GM18951 (cell line): ENCODE data around the gene CCL27.

ENCODE experiments used
- POLR2A ChIP-seq: IDR thresholded peaks from 4 replicates; pipeline ENCODE4 v1.6.1; 2011; ENCODE audit warnings: mild to moderate bottlenecking; ENCODE audit not compliant: insufficient read length, insufficient read depth; ENCODE audit errors: extremely low read depth
- in situ Hi-C: fragments of 300-500 bp; cut with MboI; formaldehyde crosslinking; loops from one replicate; pipeline ENCODE4 v1.12.0; 2022; ENCODE audit warnings: low sequenced_read_pairs, mixed read lengths, inconsistent platforms; ENCODE audit not compliant: unreplicated experiment

Gene CCL27

DNA sequence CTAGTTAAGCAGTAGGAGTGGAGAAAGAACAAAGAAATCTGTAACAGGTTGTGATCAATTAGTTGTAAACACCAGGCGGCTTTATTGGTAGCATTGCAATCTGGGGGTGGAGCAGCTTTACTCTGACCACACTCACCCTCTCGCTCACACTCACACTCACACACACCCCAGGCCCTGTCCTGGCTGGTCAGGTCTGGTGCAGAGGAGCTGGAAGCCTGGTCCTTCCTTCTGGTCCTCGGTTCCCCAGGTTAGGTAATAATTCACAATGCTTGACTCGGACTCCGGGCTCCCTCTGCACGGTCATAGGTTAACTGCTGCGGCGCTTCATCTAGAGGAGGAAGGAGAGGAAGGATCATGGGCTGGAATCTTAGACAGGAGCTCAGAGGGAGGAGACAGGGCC, 27.1 kb upstream of the CCL27 start:
- in situ Hi-C loops, result no loop called here
- no peak for TF ChIP-seq POLR2A

DNA sequence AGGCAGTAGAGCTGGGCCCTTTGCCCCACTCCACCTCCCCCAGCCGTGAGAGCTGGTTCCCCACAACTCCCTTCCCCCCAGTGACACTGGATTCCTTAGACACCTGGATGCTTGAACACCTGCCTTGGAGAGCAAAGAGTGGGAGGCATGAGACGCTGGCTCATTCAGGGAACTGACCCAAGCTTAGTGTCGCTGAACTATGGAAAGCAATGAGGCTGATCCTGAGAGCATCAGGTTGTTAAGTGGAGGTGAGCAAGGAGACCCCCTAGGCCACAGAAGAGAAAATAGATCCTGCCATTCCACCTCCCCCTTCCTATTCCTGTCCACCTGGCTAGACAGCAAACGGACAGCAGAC, 26.6 kb upstream of the CCL27 start:
- TF ChIP-seq POLR2A, result no peak
- in situ Hi-C loops, result no loop called here

DNA sequence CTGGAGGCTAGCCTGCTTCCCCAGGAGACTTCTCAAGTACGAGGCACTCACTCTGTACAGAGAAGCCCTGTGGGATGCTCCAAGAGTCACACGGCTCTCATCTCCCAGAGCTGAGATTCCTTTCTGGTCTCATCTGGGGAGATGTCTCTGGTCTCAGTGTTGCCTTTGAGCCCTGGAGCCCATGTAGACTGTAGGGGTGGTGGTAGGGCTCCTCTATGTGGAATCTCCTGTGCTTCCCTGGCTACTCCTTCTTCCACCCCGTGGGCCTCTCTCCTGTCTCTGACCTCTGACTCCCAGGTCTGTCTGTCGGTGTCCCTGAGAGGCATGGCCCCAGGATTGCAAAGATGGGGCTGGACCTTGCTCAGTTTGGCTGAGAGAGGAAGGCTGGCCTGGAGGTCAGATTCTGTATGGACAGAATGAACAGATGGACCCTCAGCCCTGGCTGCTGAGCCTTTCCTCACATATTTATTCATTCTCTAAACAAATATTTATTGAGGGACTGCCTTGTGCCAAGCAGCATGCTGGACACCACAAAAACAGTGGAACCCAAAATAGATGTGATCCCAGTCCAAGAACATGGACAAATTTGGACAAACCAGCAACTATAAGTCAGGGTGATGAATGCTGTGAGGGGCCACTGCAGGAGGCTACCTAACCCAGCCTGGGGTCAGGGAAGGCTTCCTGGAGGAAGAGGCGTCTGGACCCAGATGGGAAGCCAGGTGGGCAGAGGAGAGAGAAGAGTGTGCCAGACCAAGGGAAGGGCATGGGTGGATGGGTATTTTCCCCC, 26.1 kb upstream of the CCL27 start:
- in situ Hi-C loops, result no loop called here
- no peak for TF ChIP-seq POLR2A

DNA sequence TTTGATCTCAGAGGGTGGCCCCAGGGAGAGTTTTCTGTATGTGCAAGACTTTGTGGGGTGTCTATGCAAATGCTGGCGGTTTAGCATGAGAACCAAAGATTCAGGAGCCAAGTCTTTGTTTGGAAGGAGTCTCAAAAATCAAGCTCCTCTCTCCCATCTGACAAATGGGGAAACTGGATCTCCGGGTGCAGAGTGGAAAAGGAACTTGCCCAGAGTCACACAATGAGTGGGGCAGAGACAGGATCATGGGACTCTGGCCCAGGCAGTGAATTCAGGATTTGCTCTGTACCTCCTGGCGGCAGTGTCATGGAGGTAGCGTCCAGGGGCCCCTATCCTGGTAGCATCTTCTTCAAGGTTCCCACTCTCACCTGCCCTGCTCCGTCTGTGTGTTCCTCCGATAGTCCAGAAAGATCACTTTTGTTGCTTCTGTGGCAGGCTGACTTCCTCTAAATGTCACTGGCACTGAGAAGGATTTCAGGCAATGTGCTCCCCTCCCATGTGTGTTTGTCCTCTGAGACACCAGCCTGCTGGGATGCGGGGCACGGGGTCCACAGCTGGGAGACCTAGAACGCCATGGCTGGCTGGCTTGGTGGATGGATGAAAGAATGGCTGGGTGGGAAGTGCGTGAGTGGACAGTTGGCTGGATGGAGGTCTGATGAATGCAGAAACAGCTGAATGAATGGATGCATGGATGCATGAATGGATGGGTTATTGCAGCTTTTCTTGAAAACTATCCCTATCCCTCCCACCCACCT, 25.0 kb upstream of the CCL27 start:
- no peak for TF ChIP-seq POLR2A
- in situ Hi-C loops, result no loop called here

DNA sequence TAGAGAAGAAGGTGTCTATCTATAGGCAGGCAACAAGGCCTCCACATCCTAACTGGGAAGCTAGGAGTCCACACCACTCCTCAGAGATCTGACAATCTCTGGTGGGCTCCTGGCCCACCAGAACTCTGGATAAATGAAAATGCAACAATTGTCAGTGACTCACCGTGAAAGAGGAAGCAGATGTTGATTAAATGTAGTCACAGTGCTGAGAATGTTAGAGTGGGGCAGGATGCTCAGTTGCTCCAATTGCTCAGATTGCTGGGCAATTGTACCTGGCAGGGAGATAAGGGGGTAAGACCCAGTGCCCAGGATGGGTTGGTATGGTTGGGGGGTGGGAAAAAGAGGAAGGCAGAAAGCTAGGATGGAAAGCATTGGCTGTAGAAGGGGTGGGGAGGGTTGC, 24.3 kb upstream of the CCL27 start:
- no peak for TF ChIP-seq POLR2A
- in situ Hi-C loops, result no loop called here

DNA sequence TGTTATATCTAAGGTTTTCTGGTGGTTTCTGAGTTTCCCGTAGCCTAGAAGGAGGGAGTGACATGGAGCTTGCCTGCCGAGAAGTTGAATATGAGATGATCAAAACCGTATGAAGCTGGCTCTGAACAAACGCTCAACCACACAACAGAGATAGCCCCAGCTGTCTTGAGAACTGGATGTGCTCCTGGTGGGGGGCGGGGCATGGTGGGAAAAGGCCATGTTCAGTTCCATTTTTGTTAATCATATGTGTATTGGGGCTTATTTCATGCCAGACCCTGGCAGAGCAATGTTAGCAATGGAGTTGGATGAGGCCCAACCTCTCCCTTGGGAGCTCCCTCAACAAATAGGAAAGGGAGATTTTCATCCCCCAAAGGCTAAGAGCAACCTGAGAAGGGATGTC, 23.8 kb upstream of the CCL27 start:
- in situ Hi-C loops, result no loop called here
- no peak for TF ChIP-seq POLR2A

DNA sequence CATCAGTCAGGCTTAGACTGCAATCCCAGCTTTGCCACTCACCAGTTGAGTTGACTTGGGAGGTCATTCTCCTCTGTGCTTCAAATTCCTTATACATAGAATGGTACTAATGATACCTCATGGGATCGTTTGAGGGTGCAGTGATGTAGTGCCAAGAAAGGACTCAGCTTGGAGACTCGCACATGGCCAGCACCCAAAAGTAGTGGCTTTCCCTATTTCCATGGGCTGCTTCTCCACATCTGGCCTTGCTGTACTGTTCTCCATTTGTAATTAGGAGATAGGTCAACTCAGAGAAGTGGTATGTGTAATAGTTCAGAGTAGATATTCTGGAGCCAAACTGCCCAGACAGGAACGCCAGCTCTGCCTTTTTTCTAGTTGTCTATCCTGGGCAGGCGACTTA, 23.1 kb upstream of the CCL27 start:
- in situ Hi-C loops, result no loop called here
- TF ChIP-seq POLR2A, result no peak

DNA sequence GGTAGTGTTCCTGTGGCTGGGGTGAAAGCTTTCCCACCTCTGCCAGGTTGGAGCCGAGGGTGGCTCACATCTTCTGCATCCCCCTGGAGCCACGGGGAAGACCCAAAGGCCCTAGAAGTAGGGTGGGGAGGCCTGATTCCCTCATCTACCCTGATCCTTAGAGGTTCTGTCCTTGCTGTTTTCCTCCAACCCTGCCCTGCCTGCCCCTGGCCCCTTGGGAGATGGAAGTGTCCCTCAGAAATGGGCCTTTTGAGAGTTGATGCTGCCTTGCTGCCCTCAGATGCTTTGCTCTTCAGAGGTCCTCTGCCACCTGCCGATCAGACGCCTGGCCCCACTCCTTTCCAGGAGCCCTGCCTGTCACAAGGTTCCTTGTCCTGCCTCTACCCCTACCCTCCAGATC, 22.4 kb upstream of the CCL27 start:
- no peak for TF ChIP-seq POLR2A
- in situ Hi-C loops, result no loop called here

DNA sequence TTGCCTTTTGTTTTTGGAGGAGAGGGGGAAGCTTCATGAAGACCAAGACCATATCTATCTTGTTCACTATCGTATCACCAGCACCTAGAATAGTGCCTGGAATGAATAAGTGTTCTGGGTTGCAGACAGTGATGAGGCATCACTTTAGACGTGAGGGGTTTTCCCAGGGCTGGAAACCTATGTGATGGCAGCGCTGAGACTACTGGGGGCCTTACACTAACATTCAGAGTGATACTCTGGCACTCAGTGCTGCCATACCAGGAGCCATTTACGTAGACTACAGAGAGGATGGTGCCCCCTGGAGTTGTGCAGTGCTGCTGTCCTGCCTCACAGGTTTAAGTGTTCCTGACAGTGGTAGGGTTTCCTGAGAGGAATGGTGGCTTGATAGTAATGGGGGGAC, 21.7 kb upstream of the CCL27 start:
- in situ Hi-C loops, result no loop called here
- no peak for TF ChIP-seq POLR2A

DNA sequence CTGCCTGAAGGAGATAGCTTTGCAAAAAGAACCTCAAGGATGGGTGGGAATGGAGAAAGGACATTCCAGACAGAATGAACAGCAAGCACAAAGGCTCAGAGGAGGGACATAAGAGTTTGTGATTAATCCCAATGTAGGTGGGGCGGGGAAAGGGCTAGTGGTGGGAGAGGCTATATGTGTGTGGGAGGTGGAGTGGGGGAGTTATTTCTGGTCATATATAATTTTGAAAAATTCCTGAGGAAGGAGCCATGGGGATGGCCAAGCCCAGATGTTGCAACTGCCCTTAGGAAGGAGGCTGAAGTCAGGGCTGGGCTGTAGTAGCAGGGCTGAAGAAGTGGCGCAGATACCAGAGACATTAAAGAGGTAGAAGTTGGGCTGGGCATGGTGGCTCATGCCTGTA, 13.4 kb upstream of the CCL27 start:
- TF ChIP-seq POLR2A, result no peak
- in situ Hi-C loops, result no loop called here

DNA sequence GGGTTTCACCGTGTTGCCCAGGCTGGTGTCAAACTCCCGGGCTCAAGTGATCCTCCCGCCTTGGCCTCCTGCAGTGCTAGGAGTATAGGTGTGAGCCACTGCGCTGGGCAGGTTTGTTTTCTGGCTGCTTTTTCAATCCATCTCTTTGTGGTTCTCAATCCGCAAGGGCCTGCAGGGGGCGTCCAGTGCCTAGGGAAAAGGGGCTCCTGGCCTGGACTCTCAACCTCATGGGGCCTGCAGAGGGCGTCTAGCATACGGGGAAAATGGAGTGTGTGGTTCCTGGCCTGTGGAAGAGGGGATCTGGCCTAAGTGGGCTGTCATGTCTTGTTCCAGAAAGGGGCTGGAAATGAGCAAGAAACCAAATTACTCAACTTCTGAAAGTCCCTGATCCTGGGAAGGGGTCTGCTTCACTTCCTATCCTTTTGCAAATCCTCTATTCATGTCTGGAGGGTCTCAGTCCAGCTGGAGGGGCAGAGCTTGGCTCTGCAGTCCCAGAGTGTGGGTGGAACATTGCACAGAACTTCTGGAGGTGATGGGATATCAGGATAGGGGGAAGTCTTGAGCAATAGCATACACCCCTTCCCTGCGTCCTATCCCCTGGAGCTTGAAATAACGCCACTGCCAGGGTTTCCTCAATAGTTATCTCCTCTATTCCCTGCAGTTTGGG, 12.7 kb upstream of the CCL27 start:
- no peak for TF ChIP-seq POLR2A
- in situ Hi-C loops, result no loop called here

DNA sequence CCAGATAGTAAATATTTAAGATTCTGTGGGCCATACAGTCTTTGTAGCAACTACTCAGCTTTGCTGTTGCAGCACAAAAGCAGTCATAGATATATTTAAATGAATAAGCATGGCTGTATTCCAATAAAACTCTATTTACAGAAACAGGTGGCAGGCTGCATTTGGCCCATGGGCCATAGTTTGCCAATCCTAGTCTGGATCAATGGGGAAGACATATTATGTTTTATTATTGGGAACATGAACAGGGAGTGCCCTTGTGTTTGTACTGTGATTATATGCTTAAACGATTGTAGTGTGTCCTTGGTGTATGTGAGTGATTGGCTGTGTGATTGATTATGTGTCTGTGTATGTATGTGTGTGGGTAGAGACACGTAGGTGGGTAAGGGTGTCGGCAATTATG, 12.0 kb upstream of the CCL27 start:
- in situ Hi-C loops, result no loop called here
- no peak for TF ChIP-seq POLR2A

DNA sequence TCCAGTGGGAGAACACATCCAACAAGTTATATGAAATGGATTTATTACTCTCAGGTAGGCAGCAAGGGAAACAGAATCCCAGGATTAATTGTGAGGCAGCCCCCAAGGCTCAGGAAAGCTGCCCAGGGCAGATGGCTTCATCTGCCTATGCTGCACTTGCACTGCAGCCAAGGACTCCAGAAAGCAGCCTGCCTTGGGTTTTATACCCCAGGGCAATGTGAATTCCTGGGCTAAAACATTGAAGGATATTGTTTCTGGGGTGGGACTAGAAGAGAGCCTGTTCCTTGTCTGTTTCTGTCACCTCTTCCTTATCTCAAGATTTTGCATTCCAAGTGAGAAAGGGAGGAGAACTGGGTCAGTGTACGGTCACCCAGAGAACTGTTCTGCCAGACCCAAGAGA, 8.8 kb upstream of the CCL27 start:
- in situ Hi-C loops, result no loop called here
- no peak for TF ChIP-seq POLR2A
